Fibroblast of lung (primary cell): Measurements from ENCODE around the gene SRGAP2C. TPM values are rescaled to one million over a fixed set of nuclear protein-coding genes. Genes with fewer than 3 reads are reported as not detected.

Experiments
- DNase-seq, 2 donors: peaks; one replicate each; pipeline versions ENCODE4 v3.0.0 to v3.0.0-alpha.2; 2010; ENCODE audit warnings: low read depth in 2 of 2
- H2AFZ ChIP-seq: 2 replicates; pipeline ENCODE4 v1.5.1; 2012; ENCODE audit warnings: low read length, control low read depth, inconsistent platforms
- H3K27ac ChIP-seq: 2 replicates; pipeline ENCODE4 v1.5.1; 2011; ENCODE audit warnings: low read length, control low read depth; ENCODE audit not compliant: insufficient read depth
- H3K27me3 ChIP-seq: 2 replicates; pipeline ENCODE4 v1.5.1; 2011; ENCODE audit warnings: mild to moderate bottlenecking, low read length; ENCODE audit not compliant: control insufficient read depth, insufficient read depth
- H3K36me3 ChIP-seq: 2 replicates; pipeline ENCODE4 v1.5.1; 2011; ENCODE audit warnings: low read length; ENCODE audit not compliant: control insufficient read depth, insufficient read depth
- H3K4me1 ChIP-seq: 2 replicates; pipeline ENCODE4 v1.5.1; 2011; ENCODE audit warnings: low read length; ENCODE audit not compliant: control insufficient read depth, insufficient read depth; ENCODE audit errors: extremely low read depth
- H3K4me2 ChIP-seq: 2 replicates; pipeline ENCODE4 v1.5.1; 2011; ENCODE audit warnings: low read length, control low read depth; ENCODE audit not compliant: insufficient read depth; ENCODE audit errors: extremely low read depth
- H3K4me3 ChIP-seq, 4 experiments: fragments of 200-600 bp in 1 of 4; sonication (generic) in 1 of 4; replicated peaks in 1 of 4; 2 replicates each; pipeline ENCODE4 v1.5.1; 2011 to 2016; ENCODE audit warnings: low read length in 4 of 4, low read depth in 3 of 4, mild to moderate bottlenecking in 3 of 4, control low read depth in 2 of 4, inconsistent platforms in 1 of 4, mixed read lengths in 1 of 4; ENCODE audit not compliant: insufficient read depth in 1 of 4; ENCODE audit errors: control extremely low read depth in 1 of 4
- H3K79me2 ChIP-seq: 2 replicates; pipeline ENCODE4 v1.5.1; 2012; ENCODE audit warnings: mild to moderate bottlenecking, low read length, inconsistent platforms; ENCODE audit not compliant: control insufficient read depth, insufficient read depth
- H3K9ac ChIP-seq: 2 replicates; pipeline ENCODE4 v1.5.1; 2011; ENCODE audit warnings: mild to moderate bottlenecking, low read length, control low read depth; ENCODE audit not compliant: insufficient read depth
- H3K9me3 ChIP-seq: 2 replicates; pipeline ENCODE4 v1.5.1; 2012; ENCODE audit warnings: low read depth, low read length; ENCODE audit not compliant: control insufficient read depth, insufficient read depth
- H4K20me1 ChIP-seq: 2 replicates; pipeline ENCODE4 v1.5.1; 2011; ENCODE audit warnings: low read length; ENCODE audit not compliant: control insufficient read depth, insufficient read depth; ENCODE audit errors: extremely low read depth
- EZH2 ChIP-seq: IDR thresholded peaks from 2 replicates; pipeline ENCODE4 v1.5.1; 2012; ENCODE audit warnings: low read length, control low read depth, mild to moderate bottlenecking; ENCODE audit errors: missing control alignments
- polyA plus RNA-seq, 2 donors: library from polyadenylated mRNA; depleted of rRNA in 1 of 2; stranded (reverse) in 1 of 2; unstranded in 1 of 2; fragments of >200 nt; gene quantifications; 2 replicates each; pipeline ENCODE4 v1.2.1, GENCODE V29; 2011 to 2012; ENCODE audit warnings: missing spikeins in 1 of 2
- total RNA-seq: library from RNA; depleted of rRNA; stranded (reverse); fragments of >200 nt; gene quantifications from 2 replicates; pipeline ENCODE4 v1.2.1, GENCODE V29; 2014
- TF ChIP-seq, protein P1 (sequence below), 2 donors: IDR thresholded peaks in 1 of 2; conservative IDR thresholded peaks in 1 of 2; 1 replicate in 1 of 2; 2 replicates in 1 of 2; pipeline ENCODE4 v1.5.1; 2011 to 2012; ENCODE audit warnings: low read length in 2 of 2, control low read depth in 1 of 2, inconsistent platforms in 1 of 2, low read depth in 1 of 2, mild to moderate bottlenecking in 1 of 2

The SRGAP2C gene
- total and polyA plus RNA-seq, 2 donors (not counting 1 experiment from before 2014, with no cell fraction given) = 8.2 to 36.5 TPM

DNA sequence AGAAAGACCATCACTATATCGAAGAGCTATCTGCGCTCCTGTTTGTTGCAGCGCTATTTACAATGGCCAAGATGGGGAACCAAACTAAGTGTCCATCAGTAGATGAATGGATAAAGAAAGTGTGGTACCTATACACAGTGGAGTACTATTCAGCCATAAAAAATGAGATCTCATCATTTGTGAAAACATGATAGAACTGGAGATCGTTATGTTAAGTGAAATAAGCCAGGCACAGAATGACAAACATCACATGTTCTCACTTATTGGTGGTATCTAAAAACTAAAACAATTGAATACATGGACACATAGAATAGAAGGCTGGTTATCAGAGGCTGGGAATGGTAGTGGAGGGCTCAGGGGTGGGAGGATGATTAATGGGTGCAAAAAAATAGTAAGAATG, 256.2 kb downstream of the SRGAP2C start:
- TF ChIP-seq, protein P1, sequence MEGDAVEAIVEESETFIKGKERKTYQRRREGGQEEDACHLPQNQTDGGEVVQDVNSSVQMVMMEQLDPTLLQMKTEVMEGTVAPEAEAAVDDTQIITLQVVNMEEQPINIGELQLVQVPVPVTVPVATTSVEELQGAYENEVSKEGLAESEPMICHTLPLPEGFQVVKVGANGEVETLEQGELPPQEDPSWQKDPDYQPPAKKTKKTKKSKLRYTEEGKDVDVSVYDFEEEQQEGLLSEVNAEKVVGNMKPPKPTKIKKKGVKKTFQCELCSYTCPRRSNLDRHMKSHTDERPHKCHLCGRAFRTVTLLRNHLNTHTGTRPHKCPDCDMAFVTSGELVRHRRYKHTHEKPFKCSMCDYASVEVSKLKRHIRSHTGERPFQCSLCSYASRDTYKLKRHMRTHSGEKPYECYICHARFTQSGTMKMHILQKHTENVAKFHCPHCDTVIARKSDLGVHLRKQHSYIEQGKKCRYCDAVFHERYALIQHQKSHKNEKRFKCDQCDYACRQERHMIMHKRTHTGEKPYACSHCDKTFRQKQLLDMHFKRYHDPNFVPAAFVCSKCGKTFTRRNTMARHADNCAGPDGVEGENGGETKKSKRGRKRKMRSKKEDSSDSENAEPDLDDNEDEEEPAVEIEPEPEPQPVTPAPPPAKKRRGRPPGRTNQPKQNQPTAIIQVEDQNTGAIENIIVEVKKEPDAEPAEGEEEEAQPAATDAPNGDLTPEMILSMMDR (conservative IDR thresholded peaks at IDR 0.05 in 1 of 2, IDR thresholded peaks at IDR 0.05 in 1 of 2; ENCODE audit: low read depth in 1 of 2, low read length in 2 of 2) = no peak
- no peak for TF ChIP-seq EZH2
- Histone ChIP-seq H3K4me3 (no peak overlapping the region), H4K20me1 (no peaks in the 10 kb centered on the region), H3K79me2 (no peaks in the 10 kb centered on the region), H3K9ac (no peak overlapping the region), H3K36me3 (no peaks in the 10 kb centered on the region), H2AFZ (no peak overlapping the region), H3K27ac (no peak overlapping the region), H3K4me1 (no peaks in the 10 kb centered on the region), H3K9me3 (no peaks in the 10 kb centered on the region), H3K4me2 (no peak overlapping the region), H3K27me3 (no peaks in the 10 kb centered on the region)
- DNase-seq = no peak

Other genes with a start within 250 kb of the SRGAP2C start
- 0.51 and 2.3 TPM in 2 replicates for gene FAM72B, start 635 bp upstream of the SRGAP2C start, total RNA-seq
- 1.0 and 3.7 TPM in 2 replicates for gene FAM72B, start 635 bp upstream of the SRGAP2C start, polyA plus RNA-seq